Breast epithelium (tissue), 3 donors: ENCODE measurements around the gene RSRC2.

Source experiments
- CTCF ChIP-seq, 3 donors: fragments of 450-650 bp; IDR thresholded peaks; one replicate each; pipeline ENCODE4 v1.5.1; 2016 to 2017; ENCODE audit warnings: antibody characterized with exemption in 3 of 3, mild to moderate bottlenecking in 3 of 3, moderate library complexity in 3 of 3
- POLR2A ChIP-seq: fragments of 450-650 bp; IDR thresholded peaks from one replicate; pipeline ENCODE4 v1.6.1; 2016; ENCODE audit warnings: antibody characterized with exemption, mild to moderate bottlenecking, moderate library complexity
- POLR2AphosphoS5 ChIP-seq, 3 donors: sonication (generic); formaldehyde crosslinking; IDR thresholded peaks; one replicate each; pipeline ENCODE4 v1.6.1; 2017; ENCODE audit warnings: antibody characterized with exemption in 3 of 3

GRCh38 chr12:122520676-122521075, 6.1 kb downstream of the RSRC2 start:
- TF ChIP-seq CTCF (IDR thresholded peaks at IDR 0.05) (no peak), POLR2A (no peak), POLR2AphosphoS5 (IDR thresholded peaks at IDR 0.05) (no peak)
